SU-DHL-6 (cell line): Measurements from ENCODE around the gene OR5K1.

Source experiments
- EZH2phosphoT487 ChIP-seq: fragments of 200-600 bp; sonication (generic), shearing (Covaris generic); conservative IDR thresholded peaks from 2 replicates; pipeline ENCODE4 v1.6.1; 2018; ENCODE audit warnings: mild to moderate bottlenecking, antibody characterized with exemption, low read length, moderate library complexity, mixed read lengths
- TF ChIP-seq, protein P1 (sequence below): fragments of 200-600 bp; sonication (generic); IDR thresholded peaks from one replicate; pipeline ENCODE4 v1.5.1; 2017; ENCODE audit warnings: antibody characterized with exemption, mild to moderate bottlenecking, low read length, moderate library complexity; ENCODE audit not compliant: insufficient read depth, poor library complexity, severe bottlenecking

DNA sequence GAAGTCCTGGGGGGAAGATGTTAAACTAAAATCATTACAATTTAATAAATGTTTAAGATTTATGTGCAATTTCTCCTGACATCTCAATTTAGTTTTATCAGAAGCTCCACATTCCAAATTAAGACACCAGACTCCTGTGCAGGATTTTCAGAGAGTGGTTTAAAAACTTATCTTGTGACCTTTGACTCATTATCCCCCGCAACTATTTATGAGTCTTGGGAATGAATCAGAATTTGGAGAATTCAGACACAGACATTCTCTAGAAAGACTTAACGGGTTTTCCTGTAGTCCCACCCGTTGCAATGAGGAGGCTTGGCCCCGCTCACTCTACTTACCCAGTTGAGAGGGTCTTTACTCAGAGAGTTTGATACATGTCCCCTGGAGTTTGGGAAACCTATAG is 41.5 kb downstream of the OR5K1 start:
- TF ChIP-seq, protein P1, sequence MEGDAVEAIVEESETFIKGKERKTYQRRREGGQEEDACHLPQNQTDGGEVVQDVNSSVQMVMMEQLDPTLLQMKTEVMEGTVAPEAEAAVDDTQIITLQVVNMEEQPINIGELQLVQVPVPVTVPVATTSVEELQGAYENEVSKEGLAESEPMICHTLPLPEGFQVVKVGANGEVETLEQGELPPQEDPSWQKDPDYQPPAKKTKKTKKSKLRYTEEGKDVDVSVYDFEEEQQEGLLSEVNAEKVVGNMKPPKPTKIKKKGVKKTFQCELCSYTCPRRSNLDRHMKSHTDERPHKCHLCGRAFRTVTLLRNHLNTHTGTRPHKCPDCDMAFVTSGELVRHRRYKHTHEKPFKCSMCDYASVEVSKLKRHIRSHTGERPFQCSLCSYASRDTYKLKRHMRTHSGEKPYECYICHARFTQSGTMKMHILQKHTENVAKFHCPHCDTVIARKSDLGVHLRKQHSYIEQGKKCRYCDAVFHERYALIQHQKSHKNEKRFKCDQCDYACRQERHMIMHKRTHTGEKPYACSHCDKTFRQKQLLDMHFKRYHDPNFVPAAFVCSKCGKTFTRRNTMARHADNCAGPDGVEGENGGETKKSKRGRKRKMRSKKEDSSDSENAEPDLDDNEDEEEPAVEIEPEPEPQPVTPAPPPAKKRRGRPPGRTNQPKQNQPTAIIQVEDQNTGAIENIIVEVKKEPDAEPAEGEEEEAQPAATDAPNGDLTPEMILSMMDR, result no peak
- no peak for TF ChIP-seq EZH2phosphoT487
